ENCODE results near the gene PPA2. TPM values are rescaled to one million over a fixed set of nuclear protein-coding genes. Genes with fewer than 3 reads are reported as not detected.
"Not testable (repeated sequence)": the region's sequence is repeated elsewhere in the genome, so short reads cannot be mapped to it uniquely, and the experiment has no call there.

The PPA2 gene
- total and polyA plus RNA-seq, 2 donors (not counting 1 experiment from before 2014, with no cell fraction given): 26.9 to 51.5 TPM

GRCh38 chr4:105414316-105414715 is 59.5 kb downstream of the PPA2 start:
- Histone ChIP-seq H3K4me1 (ENCODE audit: control insufficient read depth in 2 of 2, insufficient read depth in 2 of 2, low read length in 2 of 2) (no peaks in the 10 kb centered on the region), H3K4me2 (replicated peaks; ENCODE audit: low read depth, low read length, poor library complexity, severe bottlenecking) (no peak overlapping the region), H3K9ac (ENCODE audit: low read length) (no peak overlapping the region), H3K4me3 (ENCODE audit: control extremely low read depth in 1 of 5, extremely low read depth in 1 of 5, insufficient read depth in 1 of 5, low read depth in 2 of 5, low read length in 4 of 5) (no peak overlapping the region), H4K20me1 (ENCODE audit: control insufficient read depth, insufficient read depth, low read length, poor library complexity, severe bottlenecking) (no peaks in the 10 kb centered on the region), H3K27ac (ENCODE audit: low read length in 2 of 2) (no peak overlapping the region), H2AFZ (ENCODE audit: insufficient read depth, low read depth, low read length, poor library complexity, severe bottlenecking) (no peak overlapping the region), H3K79me2 (ENCODE audit: control insufficient read depth, insufficient read depth, low read length) (no peaks in the 10 kb centered on the region), H3K36me3 (replicated peaks in 1 of 2; ENCODE audit: control extremely low read depth in 1 of 2, control insufficient read depth in 1 of 2, extremely low read depth in 1 of 2, insufficient read depth in 2 of 2, low read length in 1 of 2) (peaks cover 0 to 6% of the 10 kb centered on the region in 2 experiments), H3K27me3 (replicated peaks in 1 of 4; ENCODE audit: control extremely low read depth in 1 of 4, control insufficient read depth in 3 of 4, insufficient read depth in 4 of 4, low read length in 3 of 4) (no peaks in the 10 kb centered on the region), H3K9me3 (ENCODE audit: control extremely low read depth in 1 of 3, control insufficient read depth in 2 of 3, insufficient read depth in 1 of 3, low read length in 2 of 3) (no peaks in the 10 kb centered on the region)
- Mint-ChIP-seq H3K4me1 (no peaks in the 10 kb centered on the region), H3K4me3 (no peak overlapping the region), H3K27me3 (no peaks in the 10 kb centered on the region), H3K9me3 (ENCODE audit: insufficient read depth) (peaks cover 5% of the 10 kb centered on the region), H3K27ac (no peak overlapping the region)
- intact Hi-C loops (cut with micrococcal nuclease): no loop called here
- TF ChIP-seq CTCF (IDR thresholded peaks at IDR 0.05) (no peak), EZH2 (IDR thresholded peaks at IDR 0.05; ENCODE audit: borderline replicate concordance, insufficient read depth, low read depth, low read length, poor library complexity, severe bottlenecking) (no peak)
- WGBS (ENCODE audit: insufficient coverage): 97% methylated on average over 15 of the region's 15 CpGs
- ATAC-seq (ENCODE audit: low read depth) (no peak), DNase-seq (no peak)
- ChIA-PET CTCF (no interaction called here), POLR2A (no interaction called here)

GRCh38 chr4:105409135-105409534 is 64.7 kb downstream of the PPA2 start:
- WGBS (ENCODE audit: insufficient coverage): over 99% methylated on average over 8 of the region's 8 CpGs
- H3K9ac ChIP-seq (ENCODE audit: low read length); H3K27ac Mint-ChIP-seq; H3K27ac ChIP-seq (ENCODE audit: low read length in 2 of 2); CTCF ChIA-PET; H3K36me3 ChIP-seq (replicated peaks in 1 of 2; ENCODE audit: control extremely low read depth in 1 of 2, control insufficient read depth in 1 of 2, extremely low read depth in 1 of 2, insufficient read depth in 2 of 2, low read length in 1 of 2); ATAC-seq (ENCODE audit: low read depth); H3K9me3 ChIP-seq (ENCODE audit: control extremely low read depth in 1 of 3, control insufficient read depth in 2 of 3, insufficient read depth in 1 of 3, low read length in 2 of 3); H3K27me3 ChIP-seq (replicated peaks in 1 of 4; ENCODE audit: control extremely low read depth in 1 of 4, control insufficient read depth in 3 of 4, insufficient read depth in 4 of 4, low read length in 3 of 4); H3K79me2 ChIP-seq (ENCODE audit: control insufficient read depth, insufficient read depth, low read length); intact Hi-C loops (cut with micrococcal nuclease); H2AFZ ChIP-seq (ENCODE audit: insufficient read depth, low read depth, low read length, poor library complexity, severe bottlenecking); DNase-seq; H3K4me2 ChIP-seq (replicated peaks; ENCODE audit: low read depth, low read length, poor library complexity, severe bottlenecking); H4K20me1 ChIP-seq (ENCODE audit: control insufficient read depth, insufficient read depth, low read length, poor library complexity, severe bottlenecking); H3K9me3 Mint-ChIP-seq (ENCODE audit: insufficient read depth); POLR2A ChIA-PET; H3K27me3 Mint-ChIP-seq; H3K4me3 Mint-ChIP-seq; H3K4me3 ChIP-seq (ENCODE audit: control extremely low read depth in 1 of 5, extremely low read depth in 1 of 5, insufficient read depth in 1 of 5, low read depth in 2 of 5, low read length in 4 of 5): not testable (repeated sequence)
- peaks cover 5 to 11% of the 10 kb centered on the region in 2 donors for H3K4me1 ChIP-seq (ENCODE audit: control insufficient read depth in 2 of 2, insufficient read depth in 2 of 2, low read length in 2 of 2)
- H3K4me1 Mint-ChIP-seq: peaks cover 12% of the 10 kb centered on the region

Data from B cell (primary cell).